Heart left ventricle (tissue), 13 donors: ENCODE data around the gene PALD1.

ENCODE experiments used
- CTCF ChIP-seq, 12 donors: fragments of 200-600 bp; sonication (generic) in 4 of 12; IDR thresholded peaks; one replicate each; pipeline versions ENCODE4 v1.5.0 to v1.8.0; 2018 to 2022; ENCODE audit warnings: antibody characterized with exemption in 12 of 12, mild to moderate bottlenecking in 5 of 12
- POLR2A ChIP-seq, 2 donors: fragments of 450-650 bp; IDR thresholded peaks; one replicate each; pipeline ENCODE4 v1.6.1; 2017; ENCODE audit warnings: antibody characterized with exemption in 2 of 2, mild to moderate bottlenecking in 2 of 2, moderate library complexity in 2 of 2
- donor health status: ischemic (EF 13 %, LVEDD 7.1; RV severe dilation, severe dysfunction).
- donor health status: DM: no; HTN: yes; CAD: no.
- donor health status: DM: no; HTN: no; CAD: no.
- donor health status: ischemic (EF 25% LVEDD 6.9; RV normal size, moderate dysfunction).
- donor health status: ischemic (EF 25% LVEDD 5.7; RV mildly dilated, moderate dysfunction).
- donor health status: ischemic (EF 35%, LVEDD 5.7; RV mildly dilated, moderate dysfunction).
- donor health status: nonischemic (EF 11% LVEDD 7.7; RV severe dilation, severe dysfunction).
- donor health status: DM: yes; HTN: yes; CAD: no.
- donor health status: PGD.
- donor health status: ischemic (EF 29% LVEDD 5.4; RV normal size, mild dysfunction).
- donor health status: nonischemic (EF 23%, LVEDD 6.1; RV moderate dilation, normal function).

DNA sequence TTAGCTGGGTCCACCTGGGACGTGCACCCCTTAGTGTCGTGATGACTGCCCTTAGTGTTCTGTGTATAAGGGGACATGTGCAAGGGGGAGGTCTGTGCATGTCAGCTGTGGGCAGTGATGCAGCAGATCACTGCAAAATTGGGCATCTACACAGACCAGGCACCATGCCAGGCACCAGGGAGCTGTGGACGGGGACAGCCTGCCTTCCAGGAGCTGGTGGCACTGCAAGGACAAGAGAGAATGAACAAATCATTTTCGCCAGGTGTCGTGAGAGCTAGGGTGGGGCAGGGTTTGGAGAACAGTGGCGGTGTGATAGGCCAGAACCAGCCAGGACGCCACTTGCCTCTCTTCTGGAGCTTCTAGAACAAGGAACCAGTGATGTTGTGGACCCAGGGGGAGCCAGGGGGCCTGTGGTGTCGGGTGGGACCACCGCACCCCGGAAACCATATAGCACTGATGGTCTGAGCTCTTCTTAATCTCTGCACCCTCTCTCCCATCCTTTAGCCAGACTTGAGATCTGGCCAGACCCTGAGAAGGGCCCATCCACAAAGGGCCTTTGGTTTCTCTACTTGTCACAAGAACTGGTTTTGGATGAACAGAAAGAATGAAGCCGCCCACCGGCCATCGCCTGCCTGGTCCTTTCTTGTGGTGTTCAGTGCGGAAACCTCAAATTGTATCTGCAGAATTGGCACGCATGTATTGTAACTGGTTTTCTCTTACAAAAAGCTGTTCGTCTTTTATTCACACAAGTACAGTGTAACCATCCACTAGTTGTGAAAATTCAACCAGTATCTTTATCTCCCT lies 93.3 kb downstream of the PALD1 start:
- no peak for TF ChIP-seq CTCF (IDR thresholded peaks at IDR 0.05)
- TF ChIP-seq POLR2A (IDR thresholded peaks at IDR 0.05): no peak
